Stimulated activated CD8-positive, alpha-beta memory T cell treated with anti-CD3 and anti-CD28 coated beads, Interleukin-7, amount 100 ng/mL, for 4 hours (primary cell): ENCODE measurements around the gene TCF12.
"Not testable (repeated sequence)": the region's sequence is repeated elsewhere in the genome, so short reads cannot be mapped to it uniquely, and the experiment has no call there.

Source experiments
- DNase-seq, 2 donors: peaks; one replicate each; pipeline ENCODE4 v3.0.0-alpha.2; 2020; ENCODE audit warnings: low read depth in 2 of 2

Gene TCF12

GRCh38 chr15:56948000-56948763, 29.7 kb downstream of the TCF12 start:
- DNase-seq: no peak

GRCh38 chr15:56948764-56949101, 30.3 kb downstream of the TCF12 start:
- no peak for DNase-seq

GRCh38 chr15:56950979-56951378, 32.5 kb downstream of the TCF12 start:
- DNase-seq: no peak

GRCh38 chr15:56953790-56954189, 35.3 kb downstream of the TCF12 start:
- no peak for DNase-seq

- not testable (repeated sequence) for DNase-seq
Observed at GRCh38 chr15:56955011-56955410, 36.6 kb downstream of the TCF12 start.

- no peak for DNase-seq
Observed at GRCh38 chr15:56956538-56956937, 38.1 kb downstream of the TCF12 start.

GRCh38 chr15:56957812-56958406, 39.5 kb downstream of the TCF12 start:
- no peak for DNase-seq

GRCh38 chr15:56959318-56959648, 40.8 kb downstream of the TCF12 start:
- DNase-seq: no peak

- no peak for DNase-seq
Observed at GRCh38 chr15:56960116-56960515, 41.7 kb downstream of the TCF12 start.

- no peak for DNase-seq
Observed at GRCh38 chr15:56963126-56963525, 44.7 kb downstream of the TCF12 start.

GRCh38 chr15:56963710-56964109, 45.3 kb downstream of the TCF12 start:
- no peak for DNase-seq

- no peak for DNase-seq
Observed at GRCh38 chr15:56964182-56964581, 45.7 kb downstream of the TCF12 start.

- DNase-seq: no peak
Observed at GRCh38 chr15:56965231-56966013, 47.0 kb downstream of the TCF12 start.

- no peak for DNase-seq
Observed at GRCh38 chr15:56967336-56967735, 48.9 kb downstream of the TCF12 start.

GRCh38 chr15:56968256-56968655, 49.8 kb downstream of the TCF12 start:
- no peak for DNase-seq

- no peak for DNase-seq
Observed at GRCh38 chr15:56968821-56969220, 50.4 kb downstream of the TCF12 start.

GRCh38 chr15:56969265-56969895, 50.9 kb downstream of the TCF12 start:
- no peak for DNase-seq

GRCh38 chr15:56971571-56971970, 53.1 kb downstream of the TCF12 start:
- no peak for DNase-seq

- DNase-seq: no peak
Observed at GRCh38 chr15:56972016-56972415, 53.6 kb downstream of the TCF12 start.

- DNase-seq: no peak
Observed at GRCh38 chr15:56972426-56972825, 54.0 kb downstream of the TCF12 start.

GRCh38 chr15:56973463-56973862, 55.0 kb downstream of the TCF12 start:
- DNase-seq: no peak

GRCh38 chr15:56977232-56977631, 58.8 kb downstream of the TCF12 start:
- DNase-seq: no peak
